ENCODE measurements around the gene RAB28. TPM values are rescaled to one million over a fixed set of nuclear protein-coding genes. Genes with fewer than 3 reads are reported as not detected.

Gene RAB28
- total and polyA plus RNA-seq, 4 donors, result 14.7 to 20.6 (median 18.1) TPM

GRCh38 chr4:13471400-13471799, 12.7 kb downstream of the RAB28 start:
- WGBS, 2 donors, result 95 to 97% methylated on average over 3 of the region's 3 CpGs
- no peak for ATAC-seq (ENCODE audit: low FRiP score)
- no peak overlapping the region for H3K4me3 ChIP-seq (ENCODE audit: low read length in 2 of 2)
- no peaks in the 10 kb centered on the region for H3K27me3 ChIP-seq (ENCODE audit: control insufficient read depth in 1 of 2, insufficient read depth in 2 of 2, low read length in 1 of 2)
- H3K4me1 ChIP-seq (ENCODE audit: control insufficient read depth in 1 of 2, insufficient read depth in 2 of 2, low read length in 2 of 2), result no peaks in the 10 kb centered on the region
- intact Hi-C loops (cut with DNase I), result no loop called here
- H3K36me3 ChIP-seq (ENCODE audit: control insufficient read depth in 1 of 2, insufficient read depth in 2 of 2, low read length in 1 of 2), result no peaks in the 10 kb centered on the region
- H3K9me3 ChIP-seq (ENCODE audit: control insufficient read depth, low read length), result no peaks in the 10 kb centered on the region
- DNase-seq, result no peak
- H3K27ac ChIP-seq (ENCODE audit: low read depth in 1 of 2, low read length in 2 of 2), result no peak overlapping the region

DNA sequence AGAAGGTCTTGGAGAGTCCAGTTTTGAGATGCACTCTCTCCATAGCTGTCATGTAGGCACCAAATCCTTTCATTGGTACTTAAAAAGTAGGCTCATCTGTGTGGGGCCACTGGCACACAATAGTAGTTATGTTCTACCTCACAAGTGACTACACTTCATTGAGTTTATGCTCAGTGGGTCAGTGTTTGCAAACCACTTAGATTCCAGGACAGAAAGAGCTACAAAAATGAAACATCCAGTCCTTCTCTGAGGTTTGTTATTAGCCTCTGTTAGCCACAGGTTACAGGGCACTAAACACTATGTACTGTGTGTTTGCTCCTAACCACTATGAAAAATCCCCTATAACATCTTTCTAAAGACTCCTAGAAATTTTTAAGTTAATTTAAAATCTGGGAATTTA, 13.8 kb downstream of the RAB28 start:
- ATAC-seq (ENCODE audit: low FRiP score) (no peak), DNase-seq (no peak)
- H3K9me3 ChIP-seq (ENCODE audit: control insufficient read depth, low read length), result no peaks in the 10 kb centered on the region
- H3K4me1 ChIP-seq (ENCODE audit: control insufficient read depth in 1 of 2, insufficient read depth in 2 of 2, low read length in 2 of 2), result no peaks in the 10 kb centered on the region
- no peak overlapping the region for H3K27ac ChIP-seq (ENCODE audit: low read depth in 1 of 2, low read length in 2 of 2)
- H3K4me3 ChIP-seq (ENCODE audit: low read length in 2 of 2), result no peak overlapping the region
- no peaks in the 10 kb centered on the region for H3K27me3 ChIP-seq (ENCODE audit: control insufficient read depth in 1 of 2, insufficient read depth in 2 of 2, low read length in 1 of 2)
- intact Hi-C loops (cut with DNase I), result no loop called here
- no peaks in the 10 kb centered on the region for H3K36me3 ChIP-seq (ENCODE audit: control insufficient read depth in 1 of 2, insufficient read depth in 2 of 2, low read length in 1 of 2)

DNA sequence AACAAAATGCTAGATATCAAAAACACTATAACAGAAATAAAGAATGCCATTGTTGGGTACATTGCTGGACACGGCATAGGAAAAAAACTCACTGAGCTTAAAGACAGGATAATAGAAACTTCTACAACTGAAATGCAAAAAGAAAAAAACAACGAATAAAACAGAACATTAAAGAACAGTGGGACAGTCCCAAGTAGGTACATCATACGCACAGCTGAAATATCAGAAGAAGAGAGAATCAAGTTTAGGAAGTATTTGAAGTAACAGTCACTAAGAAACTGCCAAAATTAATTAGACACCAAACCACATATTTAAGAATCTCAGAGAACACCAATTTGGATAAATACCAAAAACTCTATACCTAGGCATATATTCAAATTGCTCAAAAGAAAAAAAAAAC, 19.2 kb downstream of the RAB28 start:
- 92 to 96% methylated on average over 3 of the region's 3 CpGs for WGBS, 2 donors
- no peak overlapping the region for H3K4me3 ChIP-seq (ENCODE audit: low read length in 2 of 2)
- ATAC-seq (ENCODE audit: low FRiP score) (no peak), DNase-seq (no peak)
- H3K36me3 ChIP-seq (ENCODE audit: control insufficient read depth in 1 of 2, insufficient read depth in 2 of 2, low read length in 1 of 2), result no peaks in the 10 kb centered on the region
- H3K27ac ChIP-seq (ENCODE audit: low read depth in 1 of 2, low read length in 2 of 2), result no peak overlapping the region
- H3K27me3 ChIP-seq (ENCODE audit: control insufficient read depth in 1 of 2, insufficient read depth in 2 of 2, low read length in 1 of 2), result no peaks in the 10 kb centered on the region
- H3K4me1 ChIP-seq (ENCODE audit: control insufficient read depth in 1 of 2, insufficient read depth in 2 of 2, low read length in 2 of 2), result no peaks in the 10 kb centered on the region
- intact Hi-C loops (cut with DNase I), result no loop called here
- no peaks in the 10 kb centered on the region for H3K9me3 ChIP-seq (ENCODE audit: control insufficient read depth, low read length)

- Histone ChIP-seq H3K4me3 (ENCODE audit: low read length in 2 of 2) (no peak overlapping the region), H3K36me3 (ENCODE audit: control insufficient read depth in 1 of 2, insufficient read depth in 2 of 2, low read length in 1 of 2) (peaks cover 0 to 2% of the 10 kb centered on the region in 2 donors), H3K27ac (ENCODE audit: low read depth in 1 of 2, low read length in 2 of 2) (no peak overlapping the region), H3K27me3 (ENCODE audit: control insufficient read depth in 1 of 2, insufficient read depth in 2 of 2, low read length in 1 of 2) (no peaks in the 10 kb centered on the region), H3K9me3 (ENCODE audit: control insufficient read depth, low read length) (no peaks in the 10 kb centered on the region), H3K4me1 (ENCODE audit: control insufficient read depth in 1 of 2, insufficient read depth in 2 of 2, low read length in 2 of 2) (no peaks in the 10 kb centered on the region)
- intact Hi-C loops (cut with DNase I), result no loop called here
- no peak for ATAC-seq (ENCODE audit: low FRiP score)
- no peak for DNase-seq
These were observed 19.6 kb downstream of the RAB28 start for GRCh38 chr4:13464543-13464942.

DNA sequence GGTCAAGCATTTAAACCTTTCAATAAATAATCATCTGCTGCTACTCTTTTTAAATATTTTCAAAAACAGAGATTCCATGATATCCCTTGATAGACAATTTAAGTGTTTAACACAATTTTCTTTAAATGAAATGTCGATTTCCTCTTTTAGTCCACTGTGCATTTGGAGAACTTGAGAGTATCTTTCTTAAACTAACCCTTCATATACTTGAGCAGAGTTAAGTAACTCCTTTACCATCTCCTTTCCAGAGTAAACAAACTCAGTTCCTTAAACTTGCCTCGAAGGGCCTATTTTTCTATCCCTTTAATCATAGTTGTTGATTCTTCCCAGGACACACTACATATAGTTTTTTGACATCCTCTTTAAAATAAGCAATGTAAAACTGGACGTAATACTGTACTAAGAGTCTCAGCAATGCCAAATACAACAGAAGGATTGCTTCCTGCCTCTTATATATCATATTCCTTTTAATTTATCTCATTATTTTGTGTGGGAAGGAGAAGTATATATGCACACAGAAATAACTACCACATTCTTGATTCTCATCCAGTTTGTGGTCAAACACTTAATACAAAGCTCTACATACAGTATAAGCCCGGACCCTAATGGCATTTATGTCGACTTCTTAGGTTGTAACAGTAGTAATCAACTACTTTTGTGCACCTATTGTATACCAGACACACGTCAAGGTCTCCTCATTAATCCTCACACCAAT, 22.8 kb downstream of the RAB28 start:
- H3K27me3 ChIP-seq (ENCODE audit: control insufficient read depth in 1 of 2, insufficient read depth in 2 of 2, low read length in 1 of 2), result no peaks in the 10 kb centered on the region
- H3K4me1 ChIP-seq (ENCODE audit: control insufficient read depth in 1 of 2, insufficient read depth in 2 of 2, low read length in 2 of 2), result no peaks in the 10 kb centered on the region
- peaks cover 2 to 5% of the 10 kb centered on the region in 2 donors for H3K36me3 ChIP-seq (ENCODE audit: control insufficient read depth in 1 of 2, insufficient read depth in 2 of 2, low read length in 1 of 2)
- ATAC-seq (ENCODE audit: low FRiP score) (no peak), DNase-seq (no peak)
- 60 to 61% methylated on average over 6 of the region's 6 CpGs for WGBS, 2 donors
- H3K4me3 ChIP-seq (ENCODE audit: low read length in 2 of 2), result no peak overlapping the region
- no peaks in the 10 kb centered on the region for H3K9me3 ChIP-seq (ENCODE audit: control insufficient read depth, low read length)
- intact Hi-C loops (cut with DNase I), result no loop called here
- no peak overlapping the region for H3K27ac ChIP-seq (ENCODE audit: low read depth in 1 of 2, low read length in 2 of 2)

GRCh38 chr4:13455411-13455810, 28.7 kb downstream of the RAB28 start:
- no peaks in the 10 kb centered on the region for H3K4me1 ChIP-seq (ENCODE audit: control insufficient read depth in 1 of 2, insufficient read depth in 2 of 2, low read length in 2 of 2)
- DNase-seq (peak in 1 of 2 donors; percentile 51), ATAC-seq (ENCODE audit: low FRiP score) (no peak)
- no peak overlapping the region for H3K27ac ChIP-seq (ENCODE audit: low read depth in 1 of 2, low read length in 2 of 2)
- H3K4me3 ChIP-seq (ENCODE audit: low read length in 2 of 2), result no peak overlapping the region
- WGBS, 2 donors, result 87 to 94% methylated on average over 4 of the region's 4 CpGs
- H3K36me3 ChIP-seq (ENCODE audit: control insufficient read depth in 1 of 2, insufficient read depth in 2 of 2, low read length in 1 of 2), result peaks cover 2 to 9% of the 10 kb centered on the region in 2 donors
- H3K9me3 ChIP-seq (ENCODE audit: control insufficient read depth, low read length), result no peaks in the 10 kb centered on the region
- intact Hi-C loops (cut with DNase I), result no loop called here
- no peaks in the 10 kb centered on the region for H3K27me3 ChIP-seq (ENCODE audit: control insufficient read depth in 1 of 2, insufficient read depth in 2 of 2, low read length in 1 of 2)

DNA sequence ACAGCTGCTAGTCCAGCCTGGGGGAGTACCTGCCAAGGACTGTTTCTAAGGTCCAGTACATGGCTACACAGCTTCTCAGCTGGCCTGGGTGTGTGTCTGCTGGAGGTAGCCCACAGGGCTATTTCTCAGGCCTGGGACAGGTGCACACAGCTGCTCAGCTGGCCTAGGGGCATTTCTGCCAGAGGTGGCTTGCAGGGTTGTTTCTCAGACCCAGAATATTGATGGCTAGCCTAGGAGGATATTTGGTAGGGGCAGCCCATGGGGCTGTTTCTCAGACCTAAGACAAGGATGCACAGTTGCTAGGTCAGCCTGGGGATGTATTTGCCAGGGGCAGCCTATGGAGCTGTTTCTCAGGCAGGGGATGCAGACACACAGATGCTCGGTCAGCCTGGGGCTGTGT, 29.4 kb downstream of the RAB28 start:
- no peak for DNase-seq
- Histone ChIP-seq H3K4me3 (ENCODE audit: low read length in 2 of 2) (no peak overlapping the region), H3K36me3 (ENCODE audit: control insufficient read depth in 1 of 2, insufficient read depth in 2 of 2, low read length in 1 of 2) (peaks cover 2 to 9% of the 10 kb centered on the region in 2 donors), H3K27me3 (ENCODE audit: control insufficient read depth in 1 of 2, insufficient read depth in 2 of 2, low read length in 1 of 2) (no peaks in the 10 kb centered on the region), H3K9me3 (ENCODE audit: control insufficient read depth, low read length) (no peaks in the 10 kb centered on the region), H3K27ac (ENCODE audit: low read depth in 1 of 2, low read length in 2 of 2) (no peak overlapping the region), H3K4me1 (ENCODE audit: control insufficient read depth in 1 of 2, insufficient read depth in 2 of 2, low read length in 2 of 2) (no peaks in the 10 kb centered on the region)
- WGBS, 2 donors, result 100% methylated on average over 1 of the region's 1 CpG
- ATAC-seq (ENCODE audit: low FRiP score), result no peak
- intact Hi-C loops (cut with DNase I), result no loop called here

DNA sequence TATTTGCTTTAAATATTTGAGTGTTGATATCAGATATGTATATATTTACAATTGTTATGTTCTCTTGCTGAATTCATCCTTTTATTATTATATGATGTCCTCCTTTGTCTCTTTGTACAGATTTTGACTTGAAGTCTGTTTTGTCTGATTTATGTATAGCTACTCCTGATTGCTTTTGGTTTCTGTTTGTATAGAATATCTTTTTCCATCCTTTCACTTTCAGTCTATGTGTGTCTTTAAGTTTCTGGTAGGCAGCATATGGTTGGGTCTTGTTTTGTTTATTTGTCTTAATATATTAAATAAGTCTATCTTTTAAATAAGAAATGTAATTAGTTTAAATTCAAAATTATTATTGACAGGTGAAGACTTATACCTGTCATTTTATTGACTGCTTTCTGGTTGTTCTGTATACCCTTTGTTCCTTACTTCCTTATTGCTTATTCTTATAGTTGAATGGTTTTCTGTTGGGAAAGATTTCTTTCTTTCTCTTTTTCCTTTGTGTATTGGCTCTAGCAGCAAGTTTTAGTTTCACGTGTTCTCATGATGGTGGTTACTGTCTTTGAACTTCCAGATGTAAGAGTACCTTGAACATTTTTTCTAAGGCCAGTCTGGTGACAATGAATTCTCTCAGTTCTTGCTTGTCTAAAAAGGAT, 31.1 kb downstream of the RAB28 start:
- no peaks in the 10 kb centered on the region for H3K27me3 ChIP-seq (ENCODE audit: control insufficient read depth in 1 of 2, insufficient read depth in 2 of 2, low read length in 1 of 2)
- H3K4me1 ChIP-seq (ENCODE audit: control insufficient read depth in 1 of 2, insufficient read depth in 2 of 2, low read length in 2 of 2), result no peaks in the 10 kb centered on the region
- DNase-seq (no peak), ATAC-seq (ENCODE audit: low FRiP score) (no peak)
- peaks cover 0 to 4% of the 10 kb centered on the region in 2 donors for H3K36me3 ChIP-seq (ENCODE audit: control insufficient read depth in 1 of 2, insufficient read depth in 2 of 2, low read length in 1 of 2)
- no peak overlapping the region for H3K4me3 ChIP-seq (ENCODE audit: low read length in 2 of 2)
- no peaks in the 10 kb centered on the region for H3K9me3 ChIP-seq (ENCODE audit: control insufficient read depth, low read length)
- intact Hi-C loops (cut with DNase I), result no loop called here
- 91 to 100% methylated on average over 1 of the region's 1 CpG for WGBS, 2 donors
- H3K27ac ChIP-seq (ENCODE audit: low read depth in 1 of 2, low read length in 2 of 2), result no peak overlapping the region

GRCh38 chr4:13449590-13449989, 34.5 kb downstream of the RAB28 start:
- ATAC-seq (ENCODE audit: low FRiP score) (no peak), DNase-seq (no peak)
- Histone ChIP-seq H3K27ac (ENCODE audit: low read depth in 1 of 2, low read length in 2 of 2) (no peak overlapping the region), H3K4me1 (ENCODE audit: control insufficient read depth in 1 of 2, insufficient read depth in 2 of 2, low read length in 2 of 2) (no peaks in the 10 kb centered on the region), H3K27me3 (ENCODE audit: control insufficient read depth in 1 of 2, insufficient read depth in 2 of 2, low read length in 1 of 2) (no peaks in the 10 kb centered on the region), H3K9me3 (ENCODE audit: control insufficient read depth, low read length) (no peaks in the 10 kb centered on the region), H3K36me3 (ENCODE audit: control insufficient read depth in 1 of 2, insufficient read depth in 2 of 2, low read length in 1 of 2) (no peaks in the 10 kb centered on the region), H3K4me3 (ENCODE audit: low read length in 2 of 2) (no peak overlapping the region)
- 73 to 81% methylated on average over 2 of the region's 2 CpGs for WGBS, 2 donors
- intact Hi-C loops (cut with DNase I), result no loop called here

All from aorta (tissue), 5 donors.